T-cell (primary cell): Measurements from ENCODE around the gene GPC5. TPM values are rescaled to one million over a fixed set of nuclear protein-coding genes. Genes with fewer than 3 reads are reported as not detected.

ENCODE experiments used
- ATAC-seq, 4 experiments: fragments of 200-7000 bp in 3 of 4; fragments of 150-1000 bp in 1 of 4; cut with Tn5 transposase; replicated peaks in 1 of 4; 1 replicate in 3 of 4; 2 replicates in 1 of 4; pipeline ENCODE4 v1.10.0; 2021; ENCODE audit warnings: moderate library complexity in 3 of 4, mild to moderate bottlenecking in 2 of 4, moderate number of reproducible peaks in 1 of 4
- CTCF ChIA-PET, 2 donors: fragments of 300-600 bp; sonication (Branson Sonifier 250); formaldehyde crosslinking; loops; one replicate each; lab custom pipeline; 2022; ENCODE audit warnings: antibody characterized with exemption in 2 of 2; lab: Charles Lee
- POLR2A ChIA-PET, 2 donors: fragments of 300-600 bp; sonication (Branson Sonifier 250); formaldehyde crosslinking; loops; one replicate each; lab custom pipeline; 2022; ENCODE audit warnings: antibody characterized with exemption in 2 of 2; lab: Charles Lee
- DNase-seq, 35 experiments: peaks; one replicate each; pipeline versions ENCODE4 v3.0.0 to v3.0.0-alpha.2; 2013 to 2023
- H3K27ac ChIP-seq: one replicate; pipeline ENCODE4 v1.5.1; 2013; ENCODE audit warnings: low read length
- H3K27me3 ChIP-seq, 2 experiments: replicated peaks in 1 of 2; 1 replicate in 1 of 2; 2 replicates in 1 of 2; pipeline versions ENCODE4 v1.6.1 to v1.7.0; 2013; ENCODE audit warnings: low read length in 1 of 2, mixed read lengths in 1 of 2; ENCODE audit not compliant: control insufficient read depth in 2 of 2, insufficient read depth in 2 of 2; ENCODE audit errors: extremely low read depth in 1 of 2
- H3K36me3 ChIP-seq, 2 donors: 1 replicate in 1 of 2; 2 replicates in 1 of 2; pipeline versions ENCODE4 v1.6.1 to v1.7.0; 2013; ENCODE audit warnings: low read length in 1 of 2; ENCODE audit not compliant: control insufficient read depth in 2 of 2, insufficient read depth in 1 of 2; ENCODE audit errors: extremely low read depth in 1 of 2
- H3K4me1 ChIP-seq, 2 experiments: 1 replicate in 1 of 2; 2 replicates in 1 of 2; pipeline versions ENCODE4 v1.6.1 to v1.7.0; 2013; ENCODE audit warnings: low read length in 2 of 2, mixed read lengths in 1 of 2; ENCODE audit not compliant: insufficient read depth in 2 of 2, control insufficient read depth in 1 of 2; ENCODE audit errors: extremely low read depth in 1 of 2
- H3K4me3 ChIP-seq, 2 donors: 1 replicate in 1 of 2; 2 replicates in 1 of 2; pipeline versions ENCODE4 v1.5.1 to v1.7.0; 2013; ENCODE audit warnings: mild to moderate bottlenecking in 2 of 2, low read length in 1 of 2, moderate library complexity in 1 of 2; ENCODE audit not compliant: control insufficient read depth in 1 of 2; ENCODE audit errors: extremely low read depth in 1 of 2
- H3K9me3 ChIP-seq: 2 replicates; pipeline ENCODE4 v1.7.0; 2013
- H3K27ac Mint-ChIP-seq, 2 donors: one replicate each; pipeline ENCODE4 v1.8.0; 2020 to 2021; ENCODE audit warnings: mild to moderate bottlenecking in 2 of 2, mixed read lengths in 2 of 2
- H3K27me3 Mint-ChIP-seq, 2 donors: one replicate each; pipeline ENCODE4 v1.8.0; 2021 to 2022; ENCODE audit warnings: mixed read lengths in 2 of 2
- H3K36me3 Mint-ChIP-seq: one replicate; pipeline ENCODE4 v1.8.0; 2021; ENCODE audit warnings: mixed read lengths
- H3K4me1 Mint-ChIP-seq, 3 donors: one replicate each; pipeline ENCODE4 v1.8.0; 2020 to 2022; ENCODE audit warnings: mixed read lengths in 3 of 3, mild to moderate bottlenecking in 1 of 3
- H3K4me3 Mint-ChIP-seq, 3 donors: one replicate each; pipeline ENCODE4 v1.8.0; 2020 to 2022; ENCODE audit warnings: mild to moderate bottlenecking in 3 of 3, mixed read lengths in 3 of 3, moderate library complexity in 3 of 3
- H3K9me3 Mint-ChIP-seq, 3 donors: one replicate each; pipeline ENCODE4 v1.8.0; 2020 to 2022; ENCODE audit warnings: mixed read lengths in 3 of 3
- WGBS: methylation state at CpG from one replicate; pipeline ENCODE4 v1.1.5; 2013; ENCODE audit warnings: missing lambda C conversion rate; ENCODE audit not compliant: insufficient coverage; 5-methylcytosine and 5-hydroxymethylcytosine counted together
- total RNA-seq, 35 experiments: library from RNA in 6 of 35; stranded (reverse) in 6 of 35; fragments of 120-200 nt in 1 of 35; gene quantifications; one replicate each; pipeline versions ENCODE4 v1.2.1 to v1.2.4 and lab custom pipeline; 2013 to 2026

GPC5 gene
- total RNA-seq, 5 donors from 2014 or later (not counting 1 experiment from before 2014, with no cell fraction given), result 0.12 to 0.39 (median 0.26) TPM

DNA sequence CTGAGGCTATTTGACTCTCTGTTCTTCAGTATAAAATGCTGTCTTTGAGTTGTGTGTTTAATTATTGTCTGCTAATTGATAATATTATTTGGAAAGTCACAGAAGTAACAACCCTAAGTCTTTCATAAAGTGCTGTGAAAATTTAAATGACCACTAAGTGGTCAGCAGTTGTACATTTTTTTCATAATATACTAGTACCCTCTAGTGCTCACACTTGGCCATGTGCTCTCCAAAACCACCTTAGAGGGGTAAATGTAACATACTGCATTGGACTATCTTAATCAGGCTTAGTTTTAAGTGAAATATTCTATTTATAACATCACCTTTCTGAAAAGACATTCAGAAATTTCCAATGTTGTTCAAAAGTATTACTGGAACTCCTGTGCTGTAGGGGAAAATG, 745.3 kb downstream of the GPC5 start:
- no peak overlapping the region for H3K27ac ChIP-seq
- H3K36me3 ChIP-seq, result no peaks in the 10 kb centered on the region
- CTCF ChIA-PET, result no interaction called here
- no peak overlapping the region for H3K4me3 ChIP-seq
- Mint-ChIP-seq H3K27me3 (no peaks in the 10 kb centered on the region), H3K9me3 (peaks cover 0 to 4% (median 0%) of the 10 kb centered on the region in 3 donors), H3K4me1 (no peaks in the 10 kb centered on the region), H3K36me3 (no peaks in the 10 kb centered on the region), H3K27ac (no peak overlapping the region), H3K4me3 (no peak overlapping the region)
- DNase-seq (no peak), ATAC-seq (no peak)
- POLR2A ChIA-PET, result no interaction called here
- no peaks in the 10 kb centered on the region for H3K4me1 ChIP-seq
- no peaks in the 10 kb centered on the region for H3K27me3 ChIP-seq
- no peaks in the 10 kb centered on the region for H3K9me3 ChIP-seq

DNA sequence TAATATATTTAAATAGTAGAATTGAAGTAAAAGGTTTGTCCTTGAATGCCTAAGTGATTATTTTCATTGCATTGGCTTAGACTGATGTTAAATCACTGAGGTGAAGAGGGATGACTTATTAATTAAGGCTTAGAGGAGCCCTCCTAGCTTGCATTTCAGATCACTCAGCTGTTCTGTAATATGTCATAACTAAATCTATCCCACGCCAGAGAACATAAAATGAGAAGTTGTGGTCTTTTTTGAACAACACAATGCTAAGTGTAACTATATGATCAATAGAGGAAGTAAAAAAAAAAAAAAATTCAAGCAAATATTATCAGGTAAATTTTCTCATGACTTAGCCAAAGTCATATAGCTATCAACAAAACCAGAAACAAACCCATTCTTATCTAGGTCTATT, 752.2 kb downstream of the GPC5 start:
- Histone ChIP-seq H3K27me3 (no peaks in the 10 kb centered on the region), H3K4me1 (no peaks in the 10 kb centered on the region), H3K4me3 (no peak overlapping the region), H3K36me3 (no peaks in the 10 kb centered on the region), H3K27ac (no peak overlapping the region), H3K9me3 (no peaks in the 10 kb centered on the region)
- ChIA-PET CTCF (no interaction called here), POLR2A (no interaction called here)
- no peak overlapping the region for H3K4me3 Mint-ChIP-seq
- no peak overlapping the region for H3K27ac Mint-ChIP-seq
- WGBS, result no CpG with 5 or more reads among the region's 1 CpG
- ATAC-seq (no peak), DNase-seq (no peak)
- H3K36me3 Mint-ChIP-seq, result no peaks in the 10 kb centered on the region
- no peaks in the 10 kb centered on the region for H3K27me3 Mint-ChIP-seq
- peaks cover 0 to 2% (median 0%) of the 10 kb centered on the region in 3 donors for H3K9me3 Mint-ChIP-seq
- no peaks in the 10 kb centered on the region for H3K4me1 Mint-ChIP-seq

DNA sequence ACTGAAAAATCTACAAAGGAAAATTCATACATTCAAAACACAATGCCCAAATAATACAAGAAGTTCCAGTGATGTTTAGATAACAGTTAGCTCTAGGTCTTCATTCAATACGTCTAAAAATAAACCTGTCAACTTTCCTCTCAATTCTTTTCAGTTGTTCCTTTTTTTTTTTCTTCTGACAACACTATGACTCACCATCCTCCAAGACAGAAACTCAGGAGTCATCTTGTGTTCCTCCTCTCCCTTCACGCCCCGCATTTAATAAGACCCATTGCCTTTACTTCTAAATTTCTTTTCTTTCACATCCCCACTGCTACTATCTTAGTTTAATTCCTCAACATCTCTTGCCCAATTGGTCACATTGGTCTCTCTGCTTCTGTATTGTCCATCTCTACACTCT, 759.9 kb downstream of the GPC5 start:
- peaks cover 0 to 3% (median 0%) of the 10 kb centered on the region in 3 donors for H3K9me3 Mint-ChIP-seq
- 46% methylated on average over 3 of the region's 3 CpGs for WGBS
- H3K4me1 Mint-ChIP-seq, result no peaks in the 10 kb centered on the region
- ChIA-PET CTCF (no interaction called here), POLR2A (no interaction called here)
- Histone ChIP-seq H3K4me3 (no peak overlapping the region), H3K4me1 (no peaks in the 10 kb centered on the region), H3K9me3 (no peaks in the 10 kb centered on the region), H3K27me3 (no peaks in the 10 kb centered on the region), H3K27ac (no peak overlapping the region), H3K36me3 (no peaks in the 10 kb centered on the region)
- no peak overlapping the region for H3K27ac Mint-ChIP-seq
- H3K4me3 Mint-ChIP-seq, result no peak overlapping the region
- DNase-seq (no peak), ATAC-seq (no peak)
- no peaks in the 10 kb centered on the region for H3K27me3 Mint-ChIP-seq
- H3K36me3 Mint-ChIP-seq, result no peaks in the 10 kb centered on the region

DNA sequence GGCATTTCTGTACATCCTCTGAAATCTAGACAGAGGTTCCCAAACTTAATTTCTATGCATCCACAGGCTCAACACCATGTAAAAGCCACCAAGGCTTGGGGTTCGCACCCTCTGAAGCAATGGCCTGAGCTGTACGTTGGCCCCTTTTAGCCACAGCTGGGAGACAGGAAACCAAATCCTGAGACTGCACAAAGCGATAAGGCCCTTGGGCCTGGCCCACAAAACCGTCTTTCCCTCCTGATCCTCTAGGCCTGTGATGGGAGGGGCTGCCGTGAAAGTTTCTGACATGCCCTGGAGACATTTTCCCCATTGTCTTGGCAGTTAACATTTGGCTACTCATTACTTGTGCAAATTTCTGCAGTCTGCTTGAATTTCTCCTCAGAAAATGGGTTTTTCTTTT, 766.4 kb downstream of the GPC5 start:
- Histone ChIP-seq H3K27ac (no peak overlapping the region), H3K9me3 (no peaks in the 10 kb centered on the region), H3K4me3 (no peak overlapping the region), H3K4me1 (no peaks in the 10 kb centered on the region), H3K36me3 (no peaks in the 10 kb centered on the region), H3K27me3 (no peaks in the 10 kb centered on the region)
- DNase-seq, result no peak
- no peaks in the 10 kb centered on the region for H3K9me3 Mint-ChIP-seq
- H3K36me3 Mint-ChIP-seq, result no peaks in the 10 kb centered on the region
- WGBS, result 72% methylated on average over 5 of the region's 5 CpGs
- ATAC-seq, result no peak
- ChIA-PET CTCF (no interaction called here), POLR2A (no interaction called here)
- H3K4me1 Mint-ChIP-seq, result no peaks in the 10 kb centered on the region
- H3K4me3 Mint-ChIP-seq, result no peak overlapping the region
- H3K27me3 Mint-ChIP-seq, result no peaks in the 10 kb centered on the region
- H3K27ac Mint-ChIP-seq, result no peak overlapping the region

DNA sequence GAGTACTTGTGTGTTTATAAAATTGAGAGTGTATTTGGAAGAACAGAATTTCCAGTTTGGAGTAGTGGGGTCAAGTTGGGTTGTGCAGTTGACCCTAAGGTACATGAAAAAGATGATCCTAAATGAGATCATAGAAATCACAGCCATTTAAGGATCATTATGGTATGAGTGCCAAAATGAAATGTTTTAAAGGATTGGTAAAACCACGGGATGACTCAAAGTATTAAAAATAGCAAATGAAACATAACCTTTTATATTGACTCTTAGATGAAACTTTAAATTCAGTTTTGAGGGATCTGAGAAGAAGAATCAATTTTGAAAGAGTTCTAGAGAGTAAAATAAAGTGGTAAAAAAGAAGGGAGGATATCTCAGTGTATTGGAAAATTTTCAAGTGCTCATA, 773.8 kb downstream of the GPC5 start:
- no peak for DNase-seq
- Histone ChIP-seq H3K27me3 (no peaks in the 10 kb centered on the region), H3K9me3 (no peaks in the 10 kb centered on the region), H3K4me1 (no peaks in the 10 kb centered on the region), H3K36me3 (no peaks in the 10 kb centered on the region), H3K4me3 (no peak overlapping the region), H3K27ac (no peak overlapping the region)
- no peaks in the 10 kb centered on the region for H3K36me3 Mint-ChIP-seq
- no peaks in the 10 kb centered on the region for H3K27me3 Mint-ChIP-seq
- no peak overlapping the region for H3K27ac Mint-ChIP-seq
- peaks cover 0 to 4% (median 0%) of the 10 kb centered on the region in 3 donors for H3K9me3 Mint-ChIP-seq
- POLR2A ChIA-PET, result no interaction called here
- no peak for ATAC-seq
- no peaks in the 10 kb centered on the region for H3K4me1 Mint-ChIP-seq
- no peak overlapping the region for H3K4me3 Mint-ChIP-seq
- CTCF ChIA-PET, result no interaction called here
- no CpG with 5 or more reads among the region's 1 CpG for WGBS

DNA sequence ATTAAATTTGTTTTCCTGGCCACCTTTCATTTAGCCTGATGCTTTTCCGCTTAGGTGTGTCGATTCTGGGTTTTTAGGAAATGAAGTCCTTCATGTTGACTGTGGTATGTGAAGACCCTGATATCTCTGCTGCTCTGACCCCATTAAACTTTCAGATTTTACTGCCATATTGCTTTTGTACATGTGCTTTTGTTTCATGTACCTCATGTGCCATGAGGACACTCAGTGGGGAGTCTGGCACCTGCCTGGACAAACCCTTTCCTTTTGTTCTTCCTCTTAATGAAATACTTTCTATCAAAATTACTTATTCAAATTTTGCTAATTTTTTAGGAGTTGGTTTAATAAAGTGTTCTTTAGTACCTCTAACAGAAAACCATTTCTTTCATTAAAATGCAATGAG, 774.8 kb downstream of the GPC5 start:
- Histone ChIP-seq H3K36me3 (no peaks in the 10 kb centered on the region), H3K4me3 (no peak overlapping the region), H3K27me3 (no peaks in the 10 kb centered on the region), H3K9me3 (no peaks in the 10 kb centered on the region), H3K4me1 (no peaks in the 10 kb centered on the region), H3K27ac (no peak overlapping the region)
- H3K36me3 Mint-ChIP-seq, result no peaks in the 10 kb centered on the region
- ChIA-PET CTCF (no interaction called here), POLR2A (no interaction called here)
- H3K4me1 Mint-ChIP-seq, result no peaks in the 10 kb centered on the region
- DNase-seq (no peak), ATAC-seq (no peak)
- no peak overlapping the region for H3K27ac Mint-ChIP-seq
- no peak overlapping the region for H3K4me3 Mint-ChIP-seq
- peaks cover 0 to 4% (median 0%) of the 10 kb centered on the region in 3 donors for H3K9me3 Mint-ChIP-seq
- no peaks in the 10 kb centered on the region for H3K27me3 Mint-ChIP-seq
- no CpG with 5 or more reads among the region's 2 CpGs for WGBS

DNA sequence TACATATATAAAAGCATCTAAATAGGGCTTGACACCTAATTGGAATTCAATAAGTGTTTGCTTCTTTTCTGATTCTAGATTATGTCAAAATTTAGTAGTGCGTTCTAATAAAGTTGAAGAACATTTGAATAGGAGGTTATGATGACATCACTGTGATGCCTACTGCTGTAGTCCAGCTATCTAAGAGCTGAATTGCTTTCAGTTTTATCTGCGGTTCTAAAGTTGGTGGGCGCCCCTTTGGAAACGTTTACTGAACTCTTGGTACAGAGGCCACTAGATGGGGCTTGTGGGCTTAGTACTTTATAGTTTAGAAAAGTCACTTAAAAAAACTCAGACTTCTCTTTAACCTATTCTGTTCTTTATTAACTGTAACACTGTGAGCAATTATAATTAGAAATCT, 776.9 kb downstream of the GPC5 start:
- DNase-seq, result peak in 1 of 35 experiments; percentile 1
- H3K27me3 ChIP-seq, result no peaks in the 10 kb centered on the region

More for the DNA sequence above, 776.9 kb downstream of the GPC5 start:
- no peaks in the 10 kb centered on the region for H3K9me3 ChIP-seq
- Mint-ChIP-seq H3K9me3 (peaks cover 0 to 4% (median 0%) of the 10 kb centered on the region in 3 donors), H3K27ac (no peak overlapping the region), H3K4me3 (no peak overlapping the region), H3K36me3 (no peaks in the 10 kb centered on the region), H3K4me1 (no peaks in the 10 kb centered on the region), H3K27me3 (no peaks in the 10 kb centered on the region)
- POLR2A ChIA-PET, result no interaction called here
- CTCF ChIA-PET, result no interaction called here
- no peak overlapping the region for H3K4me3 ChIP-seq
- no peak overlapping the region for H3K27ac ChIP-seq
- ATAC-seq, result no peak
- H3K4me1 ChIP-seq, result no peaks in the 10 kb centered on the region
- H3K36me3 ChIP-seq, result no peaks in the 10 kb centered on the region
- 29% methylated on average over 1 of the region's 4 CpGs for WGBS
